Measurements from ENCODE around the gene CCDC60.

Gene CCDC60

DNA sequence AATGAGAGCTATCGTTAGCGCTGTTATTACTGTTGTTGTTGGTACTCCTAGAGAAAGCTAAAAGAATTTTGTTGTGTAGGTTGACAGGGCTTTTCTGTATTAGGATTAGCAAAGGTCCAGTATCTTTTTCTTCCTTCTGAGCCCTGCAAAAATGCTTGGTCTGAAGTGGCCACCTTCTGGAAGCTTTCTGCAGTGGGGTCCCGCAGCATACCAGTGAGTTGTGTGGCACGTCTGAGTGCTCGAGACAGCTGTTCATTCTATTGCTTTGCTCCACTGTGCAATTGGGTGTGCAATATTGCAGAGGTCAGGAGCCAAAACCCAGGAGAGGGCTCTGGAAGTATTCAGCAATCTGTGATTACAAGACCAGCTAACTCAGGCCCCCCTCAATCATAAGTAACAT, 57.1 kb downstream of the CCDC60 start:
- H4K20me1 ChIP-seq (ENCODE audit: control insufficient read depth, insufficient read depth, low read depth, low read length) = no peaks in the 10 kb centered on the region
- H3K9me2 ChIP-seq (replicated peaks; ENCODE audit: control insufficient read depth, low read length) = no peaks in the 10 kb centered on the region
- H3K27me3 ChIP-seq (ENCODE audit: control insufficient read depth, low read length) = no peaks in the 10 kb centered on the region
- no peaks in the 10 kb centered on the region for H3K36me3 ChIP-seq (ENCODE audit: control insufficient read depth, low read length)
- H3K4me2 ChIP-seq (ENCODE audit: low read length) = no peak overlapping the region
- no peaks in the 10 kb centered on the region for H3K79me2 ChIP-seq (ENCODE audit: control insufficient read depth, low read length)
- H3K4me1 ChIP-seq (ENCODE audit: control insufficient read depth, low read length) = no peaks in the 10 kb centered on the region
- no peak overlapping the region for H3K27ac ChIP-seq (ENCODE audit: low read depth, low read length)
- H3K4me3 ChIP-seq (ENCODE audit: low read length) = no peak overlapping the region
- TF ChIP-seq EZH2phosphoT487 (IDR thresholded peaks at IDR 0.05; ENCODE audit: borderline replicate concordance, low read length) = no peak
- TF ChIP-seq, protein P1, sequence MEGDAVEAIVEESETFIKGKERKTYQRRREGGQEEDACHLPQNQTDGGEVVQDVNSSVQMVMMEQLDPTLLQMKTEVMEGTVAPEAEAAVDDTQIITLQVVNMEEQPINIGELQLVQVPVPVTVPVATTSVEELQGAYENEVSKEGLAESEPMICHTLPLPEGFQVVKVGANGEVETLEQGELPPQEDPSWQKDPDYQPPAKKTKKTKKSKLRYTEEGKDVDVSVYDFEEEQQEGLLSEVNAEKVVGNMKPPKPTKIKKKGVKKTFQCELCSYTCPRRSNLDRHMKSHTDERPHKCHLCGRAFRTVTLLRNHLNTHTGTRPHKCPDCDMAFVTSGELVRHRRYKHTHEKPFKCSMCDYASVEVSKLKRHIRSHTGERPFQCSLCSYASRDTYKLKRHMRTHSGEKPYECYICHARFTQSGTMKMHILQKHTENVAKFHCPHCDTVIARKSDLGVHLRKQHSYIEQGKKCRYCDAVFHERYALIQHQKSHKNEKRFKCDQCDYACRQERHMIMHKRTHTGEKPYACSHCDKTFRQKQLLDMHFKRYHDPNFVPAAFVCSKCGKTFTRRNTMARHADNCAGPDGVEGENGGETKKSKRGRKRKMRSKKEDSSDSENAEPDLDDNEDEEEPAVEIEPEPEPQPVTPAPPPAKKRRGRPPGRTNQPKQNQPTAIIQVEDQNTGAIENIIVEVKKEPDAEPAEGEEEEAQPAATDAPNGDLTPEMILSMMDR (IDR thresholded peaks at IDR 0.05; ENCODE audit: low read depth, low read length, poor library complexity, severe bottlenecking) = no peak
- H3K9me3 ChIP-seq (ENCODE audit: control insufficient read depth, insufficient read depth, low read length) = no peaks in the 10 kb centered on the region
- no peaks in the 10 kb centered on the region for H3F3A ChIP-seq (ENCODE audit: control insufficient read depth, insufficient read depth)

DNA sequence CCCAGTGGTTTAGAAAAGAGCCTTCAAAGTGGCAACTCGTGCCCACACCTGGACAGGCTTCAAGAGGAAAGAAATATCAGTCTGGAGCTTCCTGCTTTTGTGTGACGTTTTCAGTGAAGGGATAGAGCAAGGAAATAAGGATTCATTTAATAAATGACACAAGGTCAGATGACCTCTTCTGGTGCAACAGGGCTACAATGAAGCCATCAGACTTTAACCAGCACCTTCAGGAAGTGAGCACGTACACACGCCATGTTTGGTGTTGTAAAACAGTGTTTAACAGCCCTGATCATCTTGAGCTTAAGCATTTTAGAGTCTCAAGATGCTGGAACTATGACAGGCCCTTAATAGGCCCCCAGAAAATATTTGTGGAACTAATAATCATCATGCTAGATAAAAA, 59.1 kb downstream of the CCDC60 start:
- no peak for TF ChIP-seq EZH2phosphoT487 (IDR thresholded peaks at IDR 0.05; ENCODE audit: borderline replicate concordance, low read length)
- TF ChIP-seq, protein P1 (IDR thresholded peaks at IDR 0.05; ENCODE audit: low read depth, low read length, poor library complexity, severe bottlenecking) = no peak
- no peak overlapping the region for H3K4me3 ChIP-seq (ENCODE audit: low read length)
- no peaks in the 10 kb centered on the region for H4K20me1 ChIP-seq (ENCODE audit: control insufficient read depth, insufficient read depth, low read depth, low read length)
- H3K79me2 ChIP-seq (ENCODE audit: control insufficient read depth, low read length) = no peaks in the 10 kb centered on the region
- H3F3A ChIP-seq (ENCODE audit: control insufficient read depth, insufficient read depth) = no peaks in the 10 kb centered on the region
- H3K36me3 ChIP-seq (ENCODE audit: control insufficient read depth, low read length) = no peaks in the 10 kb centered on the region
- H3K9me2 ChIP-seq (replicated peaks; ENCODE audit: control insufficient read depth, low read length) = no peaks in the 10 kb centered on the region
- H3K9me3 ChIP-seq (ENCODE audit: control insufficient read depth, insufficient read depth, low read length) = no peaks in the 10 kb centered on the region
- H3K4me2 ChIP-seq (ENCODE audit: low read length) = no peak overlapping the region
- no peak overlapping the region for H3K27ac ChIP-seq (ENCODE audit: low read depth, low read length)
- H3K27me3 ChIP-seq (ENCODE audit: control insufficient read depth, low read length) = no peaks in the 10 kb centered on the region
- H3K4me1 ChIP-seq (ENCODE audit: control insufficient read depth, low read length) = no peaks in the 10 kb centered on the region

DNA sequence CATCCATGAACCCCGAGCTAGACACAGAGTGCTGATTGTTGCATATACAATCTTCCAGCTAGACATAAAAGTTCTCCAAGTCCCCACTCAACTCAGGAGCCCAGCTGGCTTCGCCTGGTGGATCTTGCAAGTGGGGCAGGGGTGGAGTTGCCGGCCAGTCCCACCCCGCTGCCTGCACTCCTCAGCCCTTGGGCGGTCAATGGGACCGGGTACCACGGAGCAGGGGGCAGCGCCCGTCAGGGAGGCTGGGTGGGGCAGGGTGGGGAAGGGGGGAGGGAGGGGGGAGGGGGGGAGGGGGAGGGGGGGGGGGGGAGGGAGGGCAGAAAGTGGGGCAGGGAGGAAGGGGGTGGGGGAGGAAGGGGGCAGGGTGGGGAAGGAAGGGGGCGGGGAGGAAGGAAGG, 63.0 kb downstream of the CCDC60 start:
- H3K27me3 ChIP-seq (ENCODE audit: control insufficient read depth, low read length) = no peaks in the 10 kb centered on the region
- H3K9me3 ChIP-seq (ENCODE audit: control insufficient read depth, insufficient read depth, low read length) = no peaks in the 10 kb centered on the region
- H3K4me3 ChIP-seq (ENCODE audit: low read length) = no peak overlapping the region
- H3K79me2 ChIP-seq (ENCODE audit: control insufficient read depth, low read length) = no peaks in the 10 kb centered on the region
- H3F3A ChIP-seq (ENCODE audit: control insufficient read depth, insufficient read depth) = no peaks in the 10 kb centered on the region
- H3K4me1 ChIP-seq (ENCODE audit: control insufficient read depth, low read length) = no peaks in the 10 kb centered on the region
- H3K4me2 ChIP-seq (ENCODE audit: low read length) = no peak overlapping the region
- TF ChIP-seq EZH2phosphoT487 (IDR thresholded peaks at IDR 0.05; ENCODE audit: borderline replicate concordance, low read length) = no peak
- TF ChIP-seq, protein P1 (IDR thresholded peaks at IDR 0.05; ENCODE audit: low read depth, low read length, poor library complexity, severe bottlenecking) = no peak
- H4K20me1 ChIP-seq (ENCODE audit: control insufficient read depth, insufficient read depth, low read depth, low read length) = no peaks in the 10 kb centered on the region
- H3K36me3 ChIP-seq (ENCODE audit: control insufficient read depth, low read length) = no peaks in the 10 kb centered on the region
- no peaks in the 10 kb centered on the region for H3K9me2 ChIP-seq (replicated peaks; ENCODE audit: control insufficient read depth, low read length)
- H3K27ac ChIP-seq (ENCODE audit: low read depth, low read length) = no peak overlapping the region

DNA sequence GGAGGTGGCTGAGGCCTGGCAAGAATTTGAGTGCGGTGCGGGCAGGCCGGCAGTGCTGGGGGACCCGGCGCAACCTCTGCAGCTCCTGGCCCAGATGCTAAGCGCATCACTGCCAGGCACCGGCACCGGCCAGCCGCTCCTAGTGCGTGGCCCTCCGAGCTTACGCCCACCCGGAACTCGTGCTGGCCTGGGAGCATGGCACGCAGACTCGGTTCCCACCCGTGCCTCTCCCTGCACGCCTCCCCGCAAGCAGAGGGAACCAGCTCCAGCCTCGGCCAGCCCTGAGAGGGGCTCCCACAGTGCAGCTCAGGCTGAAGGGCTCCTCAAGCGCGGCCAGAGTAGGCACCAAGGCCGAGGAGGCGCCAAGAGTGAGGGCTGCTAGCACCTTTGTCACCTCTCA, 63.7 kb downstream of the CCDC60 start:
- Histone ChIP-seq H3K27me3 (ENCODE audit: control insufficient read depth, low read length) (no peaks in the 10 kb centered on the region), H3K27ac (ENCODE audit: low read depth, low read length) (no peak overlapping the region), H3K36me3 (ENCODE audit: control insufficient read depth, low read length) (no peaks in the 10 kb centered on the region), H3K4me3 (ENCODE audit: low read length) (no peak overlapping the region), H3K79me2 (ENCODE audit: control insufficient read depth, low read length) (no peaks in the 10 kb centered on the region), H4K20me1 (ENCODE audit: control insufficient read depth, insufficient read depth, low read depth, low read length) (no peaks in the 10 kb centered on the region), H3K4me2 (ENCODE audit: low read length) (no peak overlapping the region), H3K4me1 (ENCODE audit: control insufficient read depth, low read length) (no peaks in the 10 kb centered on the region), H3K9me2 (replicated peaks; ENCODE audit: control insufficient read depth, low read length) (no peaks in the 10 kb centered on the region), H3F3A (ENCODE audit: control insufficient read depth, insufficient read depth) (no peaks in the 10 kb centered on the region), H3K9me3 (ENCODE audit: control insufficient read depth, insufficient read depth, low read length) (no peaks in the 10 kb centered on the region)
- TF ChIP-seq, protein P1 (IDR thresholded peaks at IDR 0.05; ENCODE audit: low read depth, low read length, poor library complexity, severe bottlenecking) = no peak
- TF ChIP-seq EZH2phosphoT487 (IDR thresholded peaks at IDR 0.05; ENCODE audit: borderline replicate concordance, low read length) = no peak

Measured in DOHH2 (cell line).